Activated naive CD4-positive, alpha-beta T cell treated with anti-CD3 and anti-CD28 coated beads for 36 hours (primary cell): Measurements from ENCODE around the gene KIF14. TPM values are rescaled to one million over a fixed set of nuclear protein-coding genes. Genes with fewer than 3 reads are reported as not detected.

ENCODE experiments used
- CTCF ChIA-PET: fragments of 350-600 bp; sonication (Branson Sonifier 250); formaldehyde crosslinking; loops from one replicate; lab custom pipeline; 2021; ENCODE audit warnings: antibody characterized with exemption; lab: Charles Lee
- DNase-seq: peaks from one replicate; pipeline ENCODE4 v3.0.0-alpha.2; 2020
- H3K27ac Mint-ChIP-seq: one replicate; pipeline ENCODE4 v1.8.0; 2021; ENCODE audit warnings: mild to moderate bottlenecking, mixed read lengths
- H3K27me3 Mint-ChIP-seq: one replicate; pipeline ENCODE4 v1.8.0; 2021; ENCODE audit warnings: low read depth, mixed read lengths
- H3K36me3 Mint-ChIP-seq: one replicate; pipeline ENCODE4 v1.8.0; 2021; ENCODE audit warnings: low read depth, mixed read lengths
- H3K4me1 Mint-ChIP-seq: one replicate; pipeline ENCODE4 v1.8.0; 2021; ENCODE audit warnings: low read depth, mixed read lengths
- H3K4me3 Mint-ChIP-seq: one replicate; pipeline ENCODE4 v1.8.0; 2021; ENCODE audit warnings: mild to moderate bottlenecking, moderate library complexity, mixed read lengths
- H3K9me3 Mint-ChIP-seq: one replicate; pipeline ENCODE4 v1.8.0; 2021; ENCODE audit warnings: mixed read lengths
- intact Hi-C: fragments of 100-400 bp; cut with micrococcal nuclease; formaldehyde crosslinking; loops from one replicate; pipeline ENCODE4 v1.15.1; 2023
- total RNA-seq, 2 experiments: library from RNA; stranded (reverse); gene quantifications; one replicate each; pipeline ENCODE4 v1.2.3, GENCODE V29; 2021

Gene KIF14
- total RNA-seq, 2 experiments from 2014 or later, result 16.4 to 16.9 TPM

GRCh38 chr1:200628223-200628881 is 7.8 kb upstream of the KIF14 start:
- CTCF ChIA-PET, result interaction anchor here (1.0 to 1.4 kb wide), 3 partner anchors 42 to 260 kb away, joined by 3 to 9 read pairs (median 3); partner anchors contain the start of gene DDX59
- intact Hi-C loops, result loop anchor here (5.0 to 10.0 kb wide), 3 partner anchors 236 to 476 kb away; no protein-coding TSS in a partner anchor
- Mint-ChIP-seq H3K9me3 (no peaks in the 10 kb centered on the region), H3K36me3 (no peaks in the 10 kb centered on the region), H3K4me3 (no peak overlapping the region), H3K4me1 (peaks cover 32% of the 10 kb centered on the region), H3K27ac (no peak overlapping the region), H3K27me3 (no peaks in the 10 kb centered on the region)
- peak; percentile 43 for DNase-seq

DNA sequence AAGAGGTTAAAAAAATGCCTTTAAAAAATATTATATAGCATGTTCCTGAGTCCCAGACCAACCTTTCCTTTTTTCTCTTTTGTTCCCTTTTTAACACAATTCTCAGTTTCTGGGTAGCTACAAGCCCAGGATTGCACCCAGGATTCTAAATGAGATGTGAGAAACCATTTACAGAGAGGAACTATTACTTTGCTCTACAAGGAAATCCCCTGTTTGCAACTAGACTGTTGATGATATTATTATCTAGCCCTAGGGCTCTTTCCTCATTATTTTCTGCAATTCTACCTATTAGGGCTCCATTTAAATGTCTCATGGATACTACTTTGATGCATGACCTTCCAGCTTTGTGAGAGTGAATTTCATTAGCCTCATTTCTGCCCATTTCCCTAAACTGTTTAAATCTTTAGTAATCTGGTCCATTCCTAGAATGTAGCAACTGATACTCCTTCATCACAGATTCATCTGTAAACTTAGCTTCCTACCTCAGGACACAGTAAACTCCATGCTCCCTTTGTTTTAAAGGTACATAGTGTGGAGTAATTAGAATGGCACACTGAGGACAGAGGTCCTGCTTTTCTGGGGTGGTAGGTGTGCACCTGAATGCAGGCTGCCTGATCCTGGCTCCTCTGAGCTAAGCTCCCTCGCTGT is 7.1 kb upstream of the KIF14 start:
- H3K27ac Mint-ChIP-seq, result no peak overlapping the region
- H3K36me3 Mint-ChIP-seq, result no peaks in the 10 kb centered on the region
- peaks cover 32% of the 10 kb centered on the region for H3K4me1 Mint-ChIP-seq
- CTCF ChIA-PET, result interaction anchor here (0.9 to 1.4 kb wide), 3 partner anchors 42 to 261 kb away, joined by 3 to 9 read pairs (median 5); partner anchors contain the start of gene DDX59
- no peaks in the 10 kb centered on the region for H3K9me3 Mint-ChIP-seq
- no peak overlapping the region for H3K4me3 Mint-ChIP-seq
- intact Hi-C loops, result loop anchor here (5.0 to 10.0 kb wide), 3 partner anchors 237 to 475 kb away; no protein-coding TSS in a partner anchor
- H3K27me3 Mint-ChIP-seq, result no peaks in the 10 kb centered on the region
- no peak for DNase-seq

- Mint-ChIP-seq H3K4me3 (no peak overlapping the region), H3K27me3 (no peaks in the 10 kb centered on the region), H3K9me3 (no peaks in the 10 kb centered on the region), H3K4me1 (peaks cover 32% of the 10 kb centered on the region), H3K27ac (no peak overlapping the region), H3K36me3 (no peaks in the 10 kb centered on the region)
- intact Hi-C loops, result loop anchor here (5.0 to 10.0 kb wide), 3 partner anchors 238 to 475 kb away; no protein-coding TSS in a partner anchor
- CTCF ChIA-PET, result interaction anchor here (0.9 to 1.2 kb wide), 2 partner anchors 43 to 176 kb away, joined by 5 to 9 read pairs; partner anchors contain the start of gene DDX59
- DNase-seq, result no peak
These were observed 6.4 kb upstream of the KIF14 start for GRCh38 chr1:200626853-200627534.

GRCh38 chr1:200625381-200625824 is 4.9 kb upstream of the KIF14 start:
- DNase-seq, result no peak
- peaks cover 32% of the 10 kb centered on the region for H3K4me1 Mint-ChIP-seq
- H3K27ac Mint-ChIP-seq, result peak overlapping the region; percentile 59

DNA sequence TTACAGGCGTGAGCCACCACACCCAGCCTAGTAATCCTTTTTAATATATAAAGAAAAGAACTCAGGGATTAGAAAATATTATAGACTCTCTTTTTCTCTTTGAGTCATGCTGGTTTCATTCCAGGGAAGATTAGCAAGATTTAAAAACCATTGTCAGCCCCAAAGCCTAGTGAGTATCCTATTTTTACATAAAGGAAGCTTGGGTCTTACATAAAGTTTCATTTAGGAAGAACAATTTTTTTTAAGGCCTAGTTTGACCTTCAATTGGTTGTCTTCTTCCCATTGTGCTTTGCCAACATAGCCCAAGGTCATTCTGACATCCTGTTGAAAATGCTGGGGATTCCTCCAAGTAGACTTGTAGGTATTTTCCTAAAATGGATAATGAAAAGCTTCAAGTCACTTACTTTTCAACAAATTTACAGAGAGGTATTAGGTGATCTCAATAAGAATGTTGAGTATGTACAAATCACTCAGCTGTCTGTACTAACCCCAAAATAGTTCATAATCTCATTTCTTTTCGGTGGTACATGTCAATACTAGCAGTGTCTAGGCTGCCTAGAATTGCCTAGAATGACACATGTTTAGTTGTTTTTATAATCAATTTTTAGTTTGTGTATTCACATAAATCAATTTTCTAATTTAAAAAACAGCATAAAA is 4.3 kb upstream of the KIF14 start:
- no peak for DNase-seq
- CTCF ChIA-PET, result interaction anchor here (0.9 to 6.1 kb wide), 3 partner anchors 44 to 347 kb away, joined by 4 to 97 read pairs (median 47); partner anchors contain the start of gene DDX59

More at GRCh38 chr1:200625381-200625824, 4.9 kb upstream of the KIF14 start:
- Mint-ChIP-seq H3K27me3 (no peaks in the 10 kb centered on the region), H3K9me3 (no peaks in the 10 kb centered on the region), H3K4me3 (no peak overlapping the region), H3K36me3 (no peaks in the 10 kb centered on the region)
- CTCF ChIA-PET, result interaction anchor here (0.9 to 6.1 kb wide), 3 partner anchors 44 to 347 kb away, joined by 4 to 97 read pairs (median 47); partner anchors contain the start of gene DDX59
- intact Hi-C loops, result loop anchor here (1.0 to 10.0 kb wide), 7 partner anchors 45 to 473 kb away; partner anchors contain the start of gene CAMSAP2

DNA sequence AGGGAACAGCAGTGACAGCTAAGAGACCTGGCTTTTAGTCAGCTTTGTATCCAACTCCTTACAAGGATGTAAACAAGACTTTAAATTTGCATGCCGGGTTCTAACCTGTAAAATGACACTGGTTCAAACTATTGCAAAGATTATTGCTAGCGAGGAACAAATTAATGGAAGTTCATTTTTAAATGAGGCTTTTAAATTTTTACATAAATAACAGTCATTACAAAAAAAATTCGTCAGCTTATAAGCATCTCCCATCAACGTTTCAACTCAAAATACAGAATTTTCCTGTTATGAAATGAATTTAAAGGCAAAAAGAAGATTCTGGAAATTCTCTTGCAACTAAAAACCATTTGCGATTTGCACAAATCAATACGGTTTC is 668 bp downstream of the KIF14 start:
- CTCF ChIA-PET, result interaction anchor here (0.6 to 6.1 kb wide), 2 partner anchors 49 to 52 kb away, joined by 3 to 47 read pairs; partner anchors contain the start of gene DDX59
- peak overlapping the region; percentile 66 for H3K27ac Mint-ChIP-seq
- peaks cover 2% of the 10 kb centered on the region for H3K27me3 Mint-ChIP-seq
- intact Hi-C loops, result loop anchor here (1.0 to 10.0 kb wide), 6 partner anchors 50 to 399 kb away; no protein-coding TSS in a partner anchor
- peak overlapping the region; percentile 92 for H3K4me3 Mint-ChIP-seq
- H3K9me3 Mint-ChIP-seq, result no peaks in the 10 kb centered on the region
- DNase-seq, result no peak
- H3K4me1 Mint-ChIP-seq, result peaks cover 11% of the 10 kb centered on the region
- peaks cover 3% of the 10 kb centered on the region for H3K36me3 Mint-ChIP-seq

More for the DNA sequence above, 4.3 kb upstream of the KIF14 start:
- peak overlapping the region; percentile 59 for H3K27ac Mint-ChIP-seq
- H3K27me3 Mint-ChIP-seq, result peaks cover 2% of the 10 kb centered on the region
- H3K4me3 Mint-ChIP-seq, result no peak overlapping the region
- intact Hi-C loops, result loop anchor here (1.0 to 10.0 kb wide), 8 partner anchors 45 to 473 kb away; partner anchors contain the start of gene CAMSAP2
- no peaks in the 10 kb centered on the region for H3K36me3 Mint-ChIP-seq
- peaks cover 35% of the 10 kb centered on the region for H3K4me1 Mint-ChIP-seq
- no peaks in the 10 kb centered on the region for H3K9me3 Mint-ChIP-seq

- DNase-seq, result no peak
- H3K9me3 Mint-ChIP-seq, result no peaks in the 10 kb centered on the region
- H3K4me1 Mint-ChIP-seq, result no peaks in the 10 kb centered on the region
- H3K4me3 Mint-ChIP-seq, result no peak overlapping the region
- intact Hi-C loops, result no loop called here
- CTCF ChIA-PET, result no interaction called here
- peaks cover 16% of the 10 kb centered on the region for H3K36me3 Mint-ChIP-seq
- H3K27ac Mint-ChIP-seq, result no peak overlapping the region
- H3K27me3 Mint-ChIP-seq, result no peaks in the 10 kb centered on the region
These were observed 9.7 kb downstream of the KIF14 start for GRCh38 chr1:200610846-200611245.

- DNase-seq, result no peak
- H3K27ac Mint-ChIP-seq, result no peak overlapping the region
- H3K4me1 Mint-ChIP-seq, result no peaks in the 10 kb centered on the region
- intact Hi-C loops, result no loop called here
- H3K9me3 Mint-ChIP-seq, result no peaks in the 10 kb centered on the region
- H3K4me3 Mint-ChIP-seq, result no peak overlapping the region
- CTCF ChIA-PET, result interaction anchor here (0.5 kb wide), 1 partner anchor 20 kb away, joined by 3 read pairs; no protein-coding TSS in a partner anchor
- no peaks in the 10 kb centered on the region for H3K27me3 Mint-ChIP-seq
- peaks cover 9% of the 10 kb centered on the region for H3K36me3 Mint-ChIP-seq
These were observed 17.9 kb downstream of the KIF14 start for GRCh38 chr1:200602632-200603031.

- H3K9me3 Mint-ChIP-seq, result no peaks in the 10 kb centered on the region
- no peak overlapping the region for H3K4me3 Mint-ChIP-seq
- no peak overlapping the region for H3K27ac Mint-ChIP-seq
- CTCF ChIA-PET, result no interaction called here
- peaks cover 1% of the 10 kb centered on the region for H3K36me3 Mint-ChIP-seq
- H3K4me1 Mint-ChIP-seq, result no peaks in the 10 kb centered on the region
- intact Hi-C loops, result no loop called here
- no peaks in the 10 kb centered on the region for H3K27me3 Mint-ChIP-seq
- DNase-seq, result no peak
These were observed 30.6 kb downstream of the KIF14 start for GRCh38 chr1:200590001-200590400.

GRCh38 chr1:200588698-200589097 is 31.9 kb downstream of the KIF14 start:
- no peak for DNase-seq
- Mint-ChIP-seq H3K27me3 (no peaks in the 10 kb centered on the region), H3K27ac (no peak overlapping the region), H3K36me3 (peaks cover 3% of the 10 kb centered on the region), H3K4me3 (no peak overlapping the region), H3K4me1 (no peaks in the 10 kb centered on the region), H3K9me3 (no peaks in the 10 kb centered on the region)
- CTCF ChIA-PET, result interaction anchor here (0.6 to 2.2 kb wide), 4 partner anchors 29 to 380 kb away, joined by 3 to 9 read pairs (median 4); no protein-coding TSS in a partner anchor
- intact Hi-C loops, result no loop called here

GRCh38 chr1:200564319-200564718 is 56.2 kb downstream of the KIF14 start:
- DNase-seq, result no peak
- Mint-ChIP-seq H3K9me3 (no peaks in the 10 kb centered on the region), H3K27me3 (no peaks in the 10 kb centered on the region), H3K27ac (no peak overlapping the region), H3K4me1 (peaks cover 11% of the 10 kb centered on the region), H3K36me3 (peaks cover 2% of the 10 kb centered on the region), H3K4me3 (no peak overlapping the region)
- CTCF ChIA-PET, result interaction anchor here (0.6 kb wide), 1 partner anchor 888 kb away, joined by 4 read pairs; no protein-coding TSS in a partner anchor
- intact Hi-C loops, result no loop called here
